ENCODE measurements around the gene NFASC.

Gene NFASC

DNA sequence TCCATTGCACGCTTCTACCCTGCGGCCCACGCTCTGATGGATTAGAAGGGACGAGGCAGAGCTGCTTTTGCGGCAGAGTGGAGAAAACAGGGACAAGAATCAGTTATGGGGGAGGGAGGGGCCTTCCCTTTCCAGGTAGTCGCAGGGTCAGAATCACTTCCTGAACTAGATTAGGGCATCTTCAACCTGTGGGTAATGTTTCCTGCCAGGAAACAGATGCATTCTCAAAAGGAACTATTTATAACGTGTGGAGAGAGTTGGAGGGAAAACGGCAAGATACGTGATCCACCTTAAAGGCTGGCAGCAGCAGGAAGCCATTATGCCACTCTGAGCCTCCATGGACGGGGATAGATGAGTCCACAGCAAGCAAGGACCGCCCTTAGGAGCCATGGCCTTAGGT is 112.5 kb downstream of the NFASC start:
- H3K4me3 ChIP-seq (ENCODE audit: control insufficient read depth, low read depth, low read length): no peak overlapping the region
- TF ChIP-seq, protein P1, sequence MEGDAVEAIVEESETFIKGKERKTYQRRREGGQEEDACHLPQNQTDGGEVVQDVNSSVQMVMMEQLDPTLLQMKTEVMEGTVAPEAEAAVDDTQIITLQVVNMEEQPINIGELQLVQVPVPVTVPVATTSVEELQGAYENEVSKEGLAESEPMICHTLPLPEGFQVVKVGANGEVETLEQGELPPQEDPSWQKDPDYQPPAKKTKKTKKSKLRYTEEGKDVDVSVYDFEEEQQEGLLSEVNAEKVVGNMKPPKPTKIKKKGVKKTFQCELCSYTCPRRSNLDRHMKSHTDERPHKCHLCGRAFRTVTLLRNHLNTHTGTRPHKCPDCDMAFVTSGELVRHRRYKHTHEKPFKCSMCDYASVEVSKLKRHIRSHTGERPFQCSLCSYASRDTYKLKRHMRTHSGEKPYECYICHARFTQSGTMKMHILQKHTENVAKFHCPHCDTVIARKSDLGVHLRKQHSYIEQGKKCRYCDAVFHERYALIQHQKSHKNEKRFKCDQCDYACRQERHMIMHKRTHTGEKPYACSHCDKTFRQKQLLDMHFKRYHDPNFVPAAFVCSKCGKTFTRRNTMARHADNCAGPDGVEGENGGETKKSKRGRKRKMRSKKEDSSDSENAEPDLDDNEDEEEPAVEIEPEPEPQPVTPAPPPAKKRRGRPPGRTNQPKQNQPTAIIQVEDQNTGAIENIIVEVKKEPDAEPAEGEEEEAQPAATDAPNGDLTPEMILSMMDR (conservative IDR thresholded peaks at IDR 0.05; ENCODE audit: control insufficient read depth, insufficient read depth, low read depth, low read length): no peak
- no peak for DNase-seq (ENCODE audit: low read depth)

DNA sequence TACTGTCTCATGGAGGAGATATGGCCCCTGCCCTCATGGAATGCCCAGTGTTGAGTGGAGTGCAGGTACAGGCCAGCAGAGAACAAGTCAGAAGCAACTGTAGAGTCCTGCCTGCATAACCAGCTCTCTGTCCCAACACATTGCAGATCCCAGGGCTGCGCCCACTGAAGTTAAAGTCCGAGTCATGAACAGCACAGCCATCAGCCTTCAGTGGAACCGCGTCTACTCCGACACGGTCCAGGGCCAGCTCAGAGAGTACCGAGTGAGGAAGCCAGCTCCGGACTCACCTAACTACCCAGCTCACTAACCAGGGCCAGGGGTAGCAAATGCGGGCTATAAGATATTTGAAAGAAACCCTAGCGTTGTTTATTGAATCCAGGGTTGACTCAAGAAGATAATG is 113.2 kb downstream of the NFASC start:
- no peak for DNase-seq (ENCODE audit: low read depth)
- TF ChIP-seq, protein P1 (conservative IDR thresholded peaks at IDR 0.05; ENCODE audit: control insufficient read depth, insufficient read depth, low read depth, low read length): no peak
- no peak overlapping the region for H3K4me3 ChIP-seq (ENCODE audit: control insufficient read depth, low read depth, low read length)

DNA sequence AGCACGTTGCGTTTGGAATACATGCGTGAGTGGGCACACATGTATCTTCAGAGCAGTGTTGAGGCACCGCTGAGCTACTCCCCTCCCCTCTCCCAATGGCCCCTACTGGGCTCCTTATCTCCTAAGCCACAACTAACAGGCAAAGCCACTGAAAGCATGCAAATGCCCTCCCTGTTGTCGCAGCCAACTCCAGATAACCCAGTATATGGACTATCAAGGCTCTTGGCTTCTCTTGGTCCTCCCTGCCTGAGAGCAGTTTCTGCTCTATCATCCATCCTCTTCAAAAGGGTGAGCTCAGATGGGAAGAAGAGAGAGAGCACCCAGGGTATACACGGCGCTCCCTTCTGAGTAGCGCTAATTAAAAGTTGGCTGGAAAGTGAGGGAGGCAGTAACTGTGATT is 113.8 kb downstream of the NFASC start:
- H3K4me3 ChIP-seq (ENCODE audit: control insufficient read depth, low read depth, low read length): no peak overlapping the region
- TF ChIP-seq, protein P1 (conservative IDR thresholded peaks at IDR 0.05; ENCODE audit: control insufficient read depth, insufficient read depth, low read depth, low read length): no peak
- DNase-seq (ENCODE audit: low read depth): no peak

DNA sequence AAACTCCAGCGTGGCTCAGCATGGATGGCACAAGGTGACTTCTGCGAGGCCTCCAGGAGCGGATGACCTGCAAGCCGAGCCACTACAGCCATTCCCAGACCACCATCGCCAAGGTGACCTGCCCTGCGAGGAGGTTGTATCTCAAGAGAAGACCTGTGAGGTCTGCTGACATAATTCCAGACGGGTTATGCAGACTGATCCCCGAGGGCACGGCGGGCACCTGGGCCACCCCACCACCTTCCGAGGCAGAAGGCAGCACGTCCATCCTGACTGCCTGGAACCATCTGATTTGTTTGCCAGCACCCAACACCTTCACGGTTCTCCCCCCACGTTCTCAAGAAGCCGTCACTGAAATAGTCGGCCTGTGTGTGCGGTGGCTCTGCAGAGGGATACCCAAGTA is 115.5 kb downstream of the NFASC start:
- TF ChIP-seq, protein P1 (conservative IDR thresholded peaks at IDR 0.05; ENCODE audit: control insufficient read depth, insufficient read depth, low read depth, low read length): no peak
- DNase-seq (ENCODE audit: low read depth): no peak
- no peak overlapping the region for H3K4me3 ChIP-seq (ENCODE audit: control insufficient read depth, low read depth, low read length)

DNA sequence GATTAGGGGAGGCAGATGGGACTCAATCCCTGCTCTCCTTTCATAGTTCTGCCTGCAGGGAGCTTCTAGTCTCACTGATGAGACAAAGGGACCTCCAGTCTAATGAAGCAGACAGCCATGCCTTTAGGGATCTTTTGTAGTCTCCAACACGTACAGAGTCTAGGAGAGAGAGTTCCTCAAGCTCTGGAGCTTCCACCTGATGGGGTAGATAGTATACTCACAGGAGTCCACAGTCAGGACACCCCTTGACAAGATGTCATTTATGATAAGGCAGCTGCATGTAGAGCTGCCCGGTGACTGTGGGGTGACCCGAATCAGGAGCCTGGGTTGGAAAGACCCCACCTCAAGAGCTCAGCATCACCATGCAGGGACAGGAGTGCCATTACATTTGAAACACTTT is 117.0 kb downstream of the NFASC start:
- DNase-seq (ENCODE audit: low read depth): no peak
- TF ChIP-seq, protein P1 (conservative IDR thresholded peaks at IDR 0.05; ENCODE audit: control insufficient read depth, insufficient read depth, low read depth, low read length): no peak
- no peak overlapping the region for H3K4me3 ChIP-seq (ENCODE audit: control insufficient read depth, low read depth, low read length)

DNA sequence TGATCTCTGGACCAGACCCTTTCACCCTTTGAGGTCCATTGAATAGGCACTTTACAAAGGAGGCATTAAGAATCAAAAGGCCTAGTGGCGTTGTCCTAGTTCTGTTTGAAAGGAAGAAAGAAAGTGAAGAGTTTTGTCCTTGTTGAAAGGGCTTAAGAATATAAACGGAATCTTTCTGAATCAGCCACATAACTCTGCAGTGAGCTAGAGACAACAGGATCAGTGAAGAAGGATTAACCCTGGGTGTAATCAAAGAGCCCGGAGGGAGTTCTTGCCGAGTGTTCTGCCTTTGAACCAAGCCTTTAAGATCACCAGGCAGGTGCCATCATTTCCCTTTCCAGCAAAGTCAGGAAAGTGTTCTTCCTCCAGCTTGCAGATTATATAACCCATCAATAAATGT is 117.5 kb downstream of the NFASC start:
- TF ChIP-seq, protein P1 (conservative IDR thresholded peaks at IDR 0.05; ENCODE audit: control insufficient read depth, insufficient read depth, low read depth, low read length): no peak
- DNase-seq (ENCODE audit: low read depth): no peak

More for the DNA sequence above, 117.5 kb downstream of the NFASC start:
- H3K4me3 ChIP-seq (ENCODE audit: control insufficient read depth, low read depth, low read length): no peak overlapping the region

Data from fibroblast of mammary gland (primary cell).